C1 segment of cervical spinal cord (tissue), 14 donors: ENCODE results near the gene TMEM169.
"Not testable (repeated sequence)": the region's sequence is repeated elsewhere in the genome, so short reads cannot be mapped to it uniquely, and the experiment has no call there.

Source experiments
- DNase-seq, 14 donors: peaks; one replicate each; lab custom pipeline; 2025; lab: John Stamatoyannopoulos, UW

The TMEM169 gene

DNA sequence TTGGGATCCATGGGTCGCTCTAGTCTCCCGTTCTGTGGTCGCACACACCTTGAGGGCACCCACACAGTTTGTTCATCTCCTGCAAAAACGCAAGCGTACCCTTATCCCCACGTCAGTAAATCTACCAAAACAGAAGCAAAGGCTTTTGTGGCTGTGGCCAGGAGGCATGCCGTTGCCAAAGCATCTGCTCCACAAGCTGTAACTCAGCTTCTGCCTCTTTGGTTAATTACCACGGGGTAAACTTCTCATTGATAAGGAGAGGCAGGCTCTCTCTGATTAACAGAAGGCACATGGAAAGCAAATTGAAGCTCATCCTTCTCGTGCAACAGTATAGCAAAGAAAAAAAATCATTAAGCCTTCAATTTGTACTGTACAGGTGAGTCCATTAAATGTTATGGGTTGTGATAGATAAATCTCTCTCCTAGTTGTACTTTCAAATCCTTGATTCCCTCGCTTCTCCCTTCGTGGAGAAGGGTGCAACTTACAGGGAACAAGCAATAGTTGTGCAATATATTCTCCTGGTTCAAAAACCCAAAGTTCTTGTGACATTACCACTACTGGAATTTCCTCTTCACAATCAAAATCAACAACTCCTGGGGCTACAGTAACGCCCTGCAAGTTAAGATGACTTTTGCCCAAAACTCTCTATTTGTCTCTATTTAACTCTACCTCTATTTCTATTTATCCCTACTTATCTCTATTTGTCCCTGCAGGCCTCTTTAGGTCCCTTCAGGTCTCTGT, 10.4 kb upstream of the TMEM169 start:
- no peak for DNase-seq

DNA sequence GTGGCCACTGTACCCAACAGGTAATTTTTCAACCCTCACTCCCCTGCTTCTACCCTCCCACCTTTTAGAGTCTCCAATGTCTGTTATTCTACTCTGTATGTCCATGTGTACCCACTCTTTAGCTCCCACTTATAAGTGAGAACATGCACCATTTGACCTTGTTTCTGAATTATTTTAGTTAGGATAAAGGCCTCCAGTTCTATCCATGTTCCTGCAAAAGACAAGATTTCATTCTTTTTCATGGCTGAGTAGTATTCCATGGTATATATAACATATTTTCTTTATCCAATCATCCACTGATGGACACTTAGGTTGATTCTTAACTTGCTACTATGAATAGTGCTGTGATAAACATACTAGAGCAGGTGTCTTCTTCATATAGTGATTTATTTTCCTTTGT, 9.2 kb upstream of the TMEM169 start:
- no peak for DNase-seq

GRCh38 chr2:216073773-216074172, 7.9 kb upstream of the TMEM169 start:
- DNase-seq = no peak

DNA sequence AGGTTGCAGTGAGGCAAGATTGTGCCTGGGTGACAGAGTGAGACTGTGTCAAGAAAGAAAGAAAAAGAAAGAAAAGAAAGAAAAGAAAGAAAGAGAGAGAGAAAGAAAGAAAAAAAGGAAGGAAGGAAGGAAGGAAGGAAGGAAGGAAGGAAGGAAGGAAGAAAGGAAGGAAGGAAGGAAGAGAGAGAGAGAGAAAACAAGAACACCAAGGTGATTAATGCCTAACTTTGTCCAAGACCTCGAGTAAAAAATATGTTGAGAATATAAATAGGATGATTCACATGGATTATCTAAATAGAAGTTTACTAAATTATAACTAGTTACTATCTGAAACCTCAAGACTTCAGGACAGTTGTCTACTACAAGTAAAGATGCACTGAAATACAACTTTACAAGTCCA, 7.3 kb upstream of the TMEM169 start:
- no peak for DNase-seq

DNA sequence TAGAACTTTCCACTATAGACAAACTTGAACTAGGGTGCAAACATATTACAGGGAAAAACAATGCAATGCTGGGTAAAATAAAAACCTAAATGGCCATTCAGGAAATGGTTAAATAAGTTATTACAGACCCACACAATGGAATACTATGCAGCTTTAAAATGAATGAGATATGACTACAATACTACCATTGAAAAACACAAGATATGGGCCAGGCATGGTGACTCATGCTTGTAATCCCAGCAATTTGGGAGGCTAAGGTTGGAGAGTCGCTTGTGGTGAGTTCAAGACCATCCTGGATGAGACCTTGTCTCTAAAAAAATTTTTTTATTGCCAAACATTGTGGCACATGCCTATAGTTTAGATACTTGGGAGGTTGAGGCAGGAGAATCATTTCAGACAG, 6.9 kb upstream of the TMEM169 start:
- no peak for DNase-seq

DNA sequence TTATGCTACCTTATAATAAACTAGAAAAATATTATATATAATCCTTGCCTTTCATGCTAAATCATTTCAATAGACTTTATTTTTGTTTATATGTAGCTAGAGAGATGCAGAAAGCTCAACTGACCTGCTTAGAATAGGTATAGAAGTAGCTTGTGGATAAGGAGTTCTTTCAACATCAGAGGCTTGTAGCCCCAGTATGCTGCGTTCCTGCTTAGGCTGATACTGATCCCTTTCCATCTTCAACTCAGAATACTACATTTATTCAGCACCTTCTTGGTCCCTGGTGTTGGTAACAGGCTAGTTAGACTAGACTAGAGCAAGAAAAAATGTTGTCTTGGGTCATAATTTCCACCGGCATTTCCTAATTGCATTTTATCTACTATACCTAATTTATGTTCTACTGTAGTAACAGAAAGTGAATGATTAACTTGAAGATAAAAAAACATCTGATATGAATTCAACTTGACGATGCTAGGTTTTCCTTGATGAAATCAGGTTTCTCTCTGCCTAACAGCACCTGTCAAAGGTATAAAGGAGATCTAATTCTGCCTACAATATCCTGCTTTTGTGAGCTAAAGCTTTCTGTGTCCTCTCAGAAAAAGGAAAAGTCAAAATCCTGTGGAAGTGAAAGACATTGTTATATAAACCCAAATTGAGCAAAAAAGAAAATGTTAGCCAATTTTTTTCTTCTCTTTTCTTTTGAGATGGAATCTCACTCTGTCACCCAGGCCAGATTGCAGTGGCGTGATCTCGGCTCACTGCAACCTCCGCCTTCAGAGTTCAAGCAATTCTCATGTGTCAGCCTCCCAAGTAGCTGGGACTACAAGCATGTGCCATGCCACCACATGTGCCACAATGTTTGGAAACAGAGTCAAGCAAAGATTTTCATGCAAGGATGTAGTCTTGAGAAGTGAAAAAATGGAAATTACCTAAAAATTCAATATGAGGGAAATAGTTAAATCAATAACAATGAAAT, 5.9 kb upstream of the TMEM169 start:
- no peak for DNase-seq

DNA sequence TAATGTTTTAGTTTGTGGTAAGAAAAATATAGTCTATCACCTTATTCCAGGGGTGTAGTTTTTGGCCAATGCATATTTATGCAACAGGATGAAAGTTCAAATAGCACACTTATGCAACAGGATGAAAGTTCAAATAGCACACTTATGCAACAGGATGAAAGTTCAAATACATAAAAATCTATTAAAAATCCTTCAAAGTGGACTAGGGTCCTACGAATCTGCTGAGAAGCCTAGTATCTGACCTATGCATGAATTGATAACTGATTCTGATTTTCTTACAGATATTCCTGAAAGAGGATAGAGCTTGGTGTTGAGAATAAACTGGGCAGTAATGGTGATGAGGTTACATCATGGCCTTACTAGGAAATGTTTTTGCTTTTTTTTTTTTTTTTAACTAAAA, 2.9 kb upstream of the TMEM169 start:
- no peak for DNase-seq

GRCh38 chr2:216080048-216080447, 1.7 kb upstream of the TMEM169 start:
- not testable (repeated sequence) for DNase-seq

- no peak for DNase-seq
These were observed 707 bp upstream of the TMEM169 start for GRCh38 chr2:216081012-216081411.

- peak in 5 of 14 donors; percentile 37 to 55 (median 50) for DNase-seq
These were observed 495 bp downstream of the TMEM169 start for GRCh38 chr2:216082117-216082711.

- peak in 6 of 14 donors; percentile 4 to 55 (median 20) for DNase-seq
These were observed 1.1 kb downstream of the TMEM169 start for GRCh38 chr2:216082805-216083204.

- peak in 5 of 14 donors; percentile 11 to 46 (median 14) for DNase-seq
These were observed 2.0 kb downstream of the TMEM169 start for GRCh38 chr2:216083464-216084281.

- DNase-seq = no peak
These were observed 2.8 kb downstream of the TMEM169 start for GRCh38 chr2:216084547-216084946.

- DNase-seq = no peak
These were observed 4.6 kb downstream of the TMEM169 start for GRCh38 chr2:216086207-216086893.

DNA sequence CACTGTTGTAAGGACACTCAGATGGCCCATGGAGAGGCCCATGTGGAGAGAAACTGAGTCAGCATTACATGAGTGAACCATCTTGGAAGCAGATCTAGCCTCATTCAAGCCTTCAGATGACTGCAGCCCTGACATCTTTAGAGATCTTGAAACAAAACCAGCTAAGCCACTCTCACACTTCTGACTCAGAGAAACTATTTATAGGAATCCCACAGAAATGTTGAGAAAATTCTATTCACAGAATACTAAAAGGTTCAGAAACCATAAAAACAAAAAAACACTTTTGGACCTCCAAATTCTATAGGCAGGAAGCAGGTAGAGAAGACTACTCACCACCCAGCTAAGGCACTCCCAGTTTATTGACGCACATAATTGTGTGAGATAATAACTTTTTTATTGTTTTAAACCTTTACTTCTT, 8.7 kb downstream of the TMEM169 start:
- no peak for DNase-seq

DNA sequence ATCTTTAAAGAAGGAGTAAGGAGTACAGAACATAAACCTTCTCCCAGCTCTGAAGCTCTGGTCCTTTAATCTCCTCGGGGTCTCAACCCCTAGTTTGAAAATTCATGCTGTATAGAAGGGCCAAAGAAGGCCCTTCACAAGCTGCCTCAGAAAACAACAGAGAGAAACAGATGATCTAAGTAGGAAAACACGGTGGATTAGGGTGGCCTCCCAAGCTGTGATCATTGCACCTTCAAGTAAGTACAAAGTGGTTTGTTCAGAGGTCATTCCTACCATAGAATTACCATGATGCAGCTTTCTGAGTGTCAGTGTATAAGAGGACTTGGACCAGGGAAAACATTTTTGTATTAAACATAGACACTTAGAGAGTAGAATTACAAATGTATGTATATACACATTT, 10.9 kb downstream of the TMEM169 start:
- no peak for DNase-seq

GRCh38 chr2:216094701-216095100, 13.0 kb downstream of the TMEM169 start:
- no peak for DNase-seq

GRCh38 chr2:216098421-216099334, 17.0 kb downstream of the TMEM169 start:
- no peak for DNase-seq

GRCh38 chr2:216101109-216101508, 19.4 kb downstream of the TMEM169 start:
- no peak for DNase-seq

DNA sequence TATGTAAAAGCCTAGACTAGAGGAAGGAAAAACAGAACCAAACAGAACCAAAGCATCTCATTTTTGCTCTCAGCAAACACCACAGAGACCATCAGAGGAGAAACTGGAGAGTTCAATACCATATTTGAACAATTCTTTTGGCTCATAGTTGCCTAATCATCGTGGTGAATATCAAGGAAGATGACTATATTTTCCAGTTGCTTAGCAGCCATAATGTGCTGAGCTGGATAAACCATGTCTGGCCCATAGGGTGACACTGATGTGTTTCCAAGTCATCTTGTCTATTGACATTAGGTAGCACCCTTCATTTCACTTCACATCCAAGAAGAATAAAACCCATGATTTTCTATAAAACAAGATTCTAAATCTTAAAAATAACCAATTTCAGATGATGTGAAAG, 21.5 kb downstream of the TMEM169 start:
- DNase-seq = no peak
